HEK293T (cell line): ENCODE measurements around the gene RELCH.

Experiments
- FOXA1 ChIP-seq: fragments of 450-650 bp; IDR thresholded peaks from 2 replicates; pipeline ENCODE4 v1.6.1; 2016; ENCODE audit warnings: mild to moderate bottlenecking
- FOXK2 ChIP-seq: fragments of 450-650 bp; IDR thresholded peaks from 2 replicates; pipeline ENCODE4 v1.6.1; 2016; ENCODE audit warnings: mild to moderate bottlenecking
- FOXM1 ChIP-seq: fragments of 450-650 bp; IDR thresholded peaks from 2 replicates; pipeline ENCODE4 v1.6.1; 2017; ENCODE audit warnings: mild to moderate bottlenecking, borderline replicate concordance
- HDGF ChIP-seq: fragments of 450-650 bp; IDR thresholded peaks from 2 replicates; pipeline ENCODE4 v1.6.1; 2017; ENCODE audit warnings: antibody characterized with exemption, borderline replicate concordance
- NFRKB ChIP-seq: fragments of 450-650 bp; IDR thresholded peaks from 2 replicates; pipeline ENCODE4 v1.6.1; 2016; ENCODE audit warnings: mild to moderate bottlenecking, moderate library complexity
- TF ChIP-seq, protein P1 (sequence below): fragments of 450-650 bp; IDR thresholded peaks from 2 replicates; pipeline ENCODE4 v1.6.1; 2016

- TF ChIP-seq HDGF (no peak), FOXK2 (no peak), FOXA1 (no peak), FOXM1 (no peak), NFRKB (no peak)
- TF ChIP-seq, protein P1, sequence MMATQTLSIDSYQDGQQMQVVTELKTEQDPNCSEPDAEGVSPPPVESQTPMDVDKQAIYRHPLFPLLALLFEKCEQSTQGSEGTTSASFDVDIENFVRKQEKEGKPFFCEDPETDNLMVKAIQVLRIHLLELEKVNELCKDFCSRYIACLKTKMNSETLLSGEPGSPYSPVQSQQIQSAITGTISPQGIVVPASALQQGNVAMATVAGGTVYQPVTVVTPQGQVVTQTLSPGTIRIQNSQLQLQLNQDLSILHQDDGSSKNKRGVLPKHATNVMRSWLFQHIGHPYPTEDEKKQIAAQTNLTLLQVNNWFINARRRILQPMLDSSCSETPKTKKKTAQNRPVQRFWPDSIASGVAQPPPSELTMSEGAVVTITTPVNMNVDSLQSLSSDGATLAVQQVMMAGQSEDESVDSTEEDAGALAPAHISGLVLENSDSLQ = no peak
These were observed 9.9 kb downstream of the RELCH start for GRCh38 chr18:62196980-62197379.
